ENCODE data around the gene LRRC15.

DNA sequence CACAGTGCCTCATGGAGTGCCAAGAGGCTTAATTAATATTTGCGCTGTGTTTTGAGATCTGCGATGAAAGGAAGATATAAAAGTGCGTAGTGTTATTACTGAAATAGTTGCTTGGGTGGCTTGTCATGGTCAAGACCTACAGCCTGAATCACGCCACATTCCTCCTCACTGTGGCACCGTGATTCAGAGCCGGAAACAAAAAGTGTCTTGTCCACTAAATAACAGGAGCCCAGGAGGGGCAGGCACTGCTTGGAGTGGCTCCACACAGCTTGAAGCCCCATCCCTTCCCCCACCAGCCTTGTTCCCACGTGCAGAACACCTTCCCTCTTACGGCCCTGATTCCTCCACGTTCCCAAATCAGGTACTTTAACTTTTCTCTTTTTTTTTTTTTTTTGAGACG, 1.2 kb upstream of the LRRC15 start:
- TF ChIP-seq, protein P1, sequence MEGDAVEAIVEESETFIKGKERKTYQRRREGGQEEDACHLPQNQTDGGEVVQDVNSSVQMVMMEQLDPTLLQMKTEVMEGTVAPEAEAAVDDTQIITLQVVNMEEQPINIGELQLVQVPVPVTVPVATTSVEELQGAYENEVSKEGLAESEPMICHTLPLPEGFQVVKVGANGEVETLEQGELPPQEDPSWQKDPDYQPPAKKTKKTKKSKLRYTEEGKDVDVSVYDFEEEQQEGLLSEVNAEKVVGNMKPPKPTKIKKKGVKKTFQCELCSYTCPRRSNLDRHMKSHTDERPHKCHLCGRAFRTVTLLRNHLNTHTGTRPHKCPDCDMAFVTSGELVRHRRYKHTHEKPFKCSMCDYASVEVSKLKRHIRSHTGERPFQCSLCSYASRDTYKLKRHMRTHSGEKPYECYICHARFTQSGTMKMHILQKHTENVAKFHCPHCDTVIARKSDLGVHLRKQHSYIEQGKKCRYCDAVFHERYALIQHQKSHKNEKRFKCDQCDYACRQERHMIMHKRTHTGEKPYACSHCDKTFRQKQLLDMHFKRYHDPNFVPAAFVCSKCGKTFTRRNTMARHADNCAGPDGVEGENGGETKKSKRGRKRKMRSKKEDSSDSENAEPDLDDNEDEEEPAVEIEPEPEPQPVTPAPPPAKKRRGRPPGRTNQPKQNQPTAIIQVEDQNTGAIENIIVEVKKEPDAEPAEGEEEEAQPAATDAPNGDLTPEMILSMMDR (IDR thresholded peaks at IDR 0.05): no peak
- TF ChIP-seq POLR2AphosphoS5 (IDR thresholded peaks at IDR 0.05): no peak
- TF ChIP-seq POLR2A (IDR thresholded peaks at IDR 0.05): no peak
- TF ChIP-seq EP300 (IDR thresholded peaks at IDR 0.05; ENCODE audit: low read depth): no peak

All from transverse colon (tissue), 4 donors.